C4-2B (cell line): ENCODE data around the gene CPE.

ENCODE experiments used
- H3K27ac ChIP-seq: fragments of 450-650 bp; 2 replicates; pipeline ENCODE4 v1.5.1; 2017
- ZFX ChIP-seq: fragments of 450-650 bp; IDR thresholded peaks from 2 replicates; pipeline ENCODE4 v1.6.1; 2017
- TF ChIP-seq, protein P1 (sequence below): fragments of 450-650 bp; conservative IDR thresholded peaks from 2 replicates; pipeline ENCODE4 v1.5.1; 2017; ENCODE audit warnings: mild to moderate bottlenecking

The CPE gene

DNA sequence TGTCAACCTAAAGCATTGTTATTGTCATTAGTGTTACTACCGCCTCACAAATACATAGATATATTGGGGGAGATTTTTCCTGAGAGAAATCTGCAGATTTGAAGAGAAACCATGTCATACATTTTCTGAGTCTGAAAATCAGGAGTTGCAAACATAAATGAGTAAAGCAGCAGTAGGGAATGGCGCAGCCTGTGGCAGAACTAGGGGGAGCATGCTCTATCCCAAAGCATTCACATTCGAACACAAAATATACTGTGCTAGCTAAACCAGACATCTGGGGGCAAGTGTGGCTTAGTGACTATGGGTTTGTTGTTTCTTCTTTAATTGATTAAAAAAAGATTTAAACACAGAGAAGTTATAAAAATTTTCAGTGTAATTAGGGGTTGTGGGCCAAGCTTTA is 83.2 kb downstream of the CPE start:
- no peak overlapping the region for H3K27ac ChIP-seq
- no peak for TF ChIP-seq ZFX
- TF ChIP-seq, protein P1, sequence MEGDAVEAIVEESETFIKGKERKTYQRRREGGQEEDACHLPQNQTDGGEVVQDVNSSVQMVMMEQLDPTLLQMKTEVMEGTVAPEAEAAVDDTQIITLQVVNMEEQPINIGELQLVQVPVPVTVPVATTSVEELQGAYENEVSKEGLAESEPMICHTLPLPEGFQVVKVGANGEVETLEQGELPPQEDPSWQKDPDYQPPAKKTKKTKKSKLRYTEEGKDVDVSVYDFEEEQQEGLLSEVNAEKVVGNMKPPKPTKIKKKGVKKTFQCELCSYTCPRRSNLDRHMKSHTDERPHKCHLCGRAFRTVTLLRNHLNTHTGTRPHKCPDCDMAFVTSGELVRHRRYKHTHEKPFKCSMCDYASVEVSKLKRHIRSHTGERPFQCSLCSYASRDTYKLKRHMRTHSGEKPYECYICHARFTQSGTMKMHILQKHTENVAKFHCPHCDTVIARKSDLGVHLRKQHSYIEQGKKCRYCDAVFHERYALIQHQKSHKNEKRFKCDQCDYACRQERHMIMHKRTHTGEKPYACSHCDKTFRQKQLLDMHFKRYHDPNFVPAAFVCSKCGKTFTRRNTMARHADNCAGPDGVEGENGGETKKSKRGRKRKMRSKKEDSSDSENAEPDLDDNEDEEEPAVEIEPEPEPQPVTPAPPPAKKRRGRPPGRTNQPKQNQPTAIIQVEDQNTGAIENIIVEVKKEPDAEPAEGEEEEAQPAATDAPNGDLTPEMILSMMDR, result no peak

DNA sequence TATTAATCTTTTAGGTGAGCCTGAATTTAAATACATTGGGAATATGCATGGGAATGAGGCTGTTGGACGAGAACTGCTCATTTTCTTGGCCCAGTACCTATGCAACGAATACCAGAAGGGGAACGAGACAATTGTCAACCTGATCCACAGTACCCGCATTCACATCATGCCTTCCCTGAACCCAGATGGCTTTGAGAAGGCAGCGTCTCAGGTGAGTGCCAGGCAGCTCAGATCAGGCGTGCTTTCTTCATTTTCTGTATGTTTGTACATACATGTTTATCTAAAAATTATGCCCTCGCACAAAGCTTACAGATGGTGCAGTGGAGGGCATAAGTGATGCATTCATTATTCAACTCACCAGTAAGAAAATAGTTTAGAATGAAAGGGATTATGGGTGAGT is 85.6 kb downstream of the CPE start:
- no peak overlapping the region for H3K27ac ChIP-seq
- TF ChIP-seq ZFX, result no peak
- TF ChIP-seq, protein P1, result no peak

DNA sequence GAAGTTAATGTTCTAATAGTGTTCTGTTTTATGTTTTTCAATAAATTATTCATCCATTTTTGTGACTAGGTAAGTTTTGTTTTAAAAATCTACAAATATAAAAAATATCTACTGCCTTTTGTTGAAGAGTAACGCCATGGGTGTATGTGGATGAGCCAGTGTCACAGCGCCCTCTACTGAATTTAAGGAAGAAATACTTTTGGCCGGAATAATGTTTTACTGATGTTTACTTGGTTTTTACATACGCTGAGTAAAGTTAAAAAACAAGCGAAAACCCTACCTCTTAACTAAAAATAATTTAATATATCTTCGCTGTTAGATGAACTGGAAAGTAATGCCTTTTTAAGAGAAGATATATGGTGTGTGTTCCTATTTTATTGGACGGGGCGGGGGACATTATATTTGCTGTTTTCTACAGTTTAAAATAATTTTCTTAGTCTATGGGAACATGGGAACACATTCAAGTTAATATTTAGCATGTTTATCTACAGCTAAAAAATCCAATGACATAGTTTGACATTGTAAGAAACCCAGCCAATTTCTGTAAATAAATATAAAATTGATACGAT is 86.1 kb downstream of the CPE start:
- TF ChIP-seq, protein P1, result peak; percentile 81
- no peak for TF ChIP-seq ZFX
- no peak overlapping the region for H3K27ac ChIP-seq

DNA sequence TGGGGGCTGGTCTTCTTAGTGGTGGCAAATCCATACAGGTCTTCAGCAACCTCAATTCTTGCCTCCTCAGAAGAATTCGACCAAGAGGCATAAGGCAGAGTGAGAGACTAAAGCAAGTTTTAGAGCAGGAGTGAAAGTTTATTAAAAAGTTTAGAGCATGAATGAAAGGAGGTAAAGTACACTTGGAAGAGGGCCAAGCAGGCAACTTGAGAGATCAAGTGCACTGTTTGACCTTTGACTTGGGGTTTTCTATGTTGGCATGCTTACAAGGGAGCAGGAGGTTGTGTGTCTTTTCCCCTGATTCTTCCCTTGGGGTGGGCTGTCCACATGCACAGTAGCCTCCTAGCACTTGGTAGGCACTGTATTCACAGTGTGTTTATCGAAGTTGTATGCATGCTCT is 91.2 kb downstream of the CPE start:
- TF ChIP-seq ZFX, result no peak
- TF ChIP-seq, protein P1, result no peak

DNA sequence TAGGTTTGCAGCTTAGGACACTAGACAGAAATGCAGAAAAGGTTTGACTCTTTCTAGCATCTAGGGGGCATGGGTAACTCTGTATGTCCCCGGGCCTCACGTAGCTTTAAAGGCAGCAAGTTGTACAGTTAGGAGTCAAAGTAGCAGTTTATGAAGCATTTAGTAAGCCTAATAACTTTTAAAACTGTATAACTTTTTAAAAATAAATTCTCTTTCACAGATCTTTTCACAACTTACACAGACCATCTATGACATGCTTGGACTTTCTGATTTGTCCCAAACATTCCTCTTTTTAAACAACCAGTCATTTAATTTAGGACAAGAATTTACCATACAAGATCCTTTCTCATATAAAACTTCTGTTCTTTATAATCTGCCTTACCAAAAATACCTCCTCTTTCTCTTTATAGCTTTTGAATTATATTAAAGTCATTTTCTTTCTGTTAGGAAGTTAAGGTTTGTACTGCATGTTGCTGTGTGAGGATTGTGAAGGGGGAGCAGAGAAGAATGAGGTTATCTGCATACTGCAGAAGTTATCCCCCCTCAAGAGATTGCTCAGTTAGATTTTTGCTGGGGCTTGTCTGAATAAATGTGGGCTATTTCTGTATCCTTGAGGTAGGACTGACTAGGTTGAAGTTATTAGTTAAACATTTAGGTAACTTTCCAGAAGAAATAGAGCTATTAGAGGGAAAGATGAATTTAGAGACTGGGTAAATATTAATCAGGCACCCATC is 94.3 kb downstream of the CPE start:
- no peak for TF ChIP-seq ZFX
- TF ChIP-seq, protein P1, result no peak
- H3K27ac ChIP-seq, result no peak overlapping the region

More for the DNA sequence above, 91.2 kb downstream of the CPE start:
- no peak overlapping the region for H3K27ac ChIP-seq

DNA sequence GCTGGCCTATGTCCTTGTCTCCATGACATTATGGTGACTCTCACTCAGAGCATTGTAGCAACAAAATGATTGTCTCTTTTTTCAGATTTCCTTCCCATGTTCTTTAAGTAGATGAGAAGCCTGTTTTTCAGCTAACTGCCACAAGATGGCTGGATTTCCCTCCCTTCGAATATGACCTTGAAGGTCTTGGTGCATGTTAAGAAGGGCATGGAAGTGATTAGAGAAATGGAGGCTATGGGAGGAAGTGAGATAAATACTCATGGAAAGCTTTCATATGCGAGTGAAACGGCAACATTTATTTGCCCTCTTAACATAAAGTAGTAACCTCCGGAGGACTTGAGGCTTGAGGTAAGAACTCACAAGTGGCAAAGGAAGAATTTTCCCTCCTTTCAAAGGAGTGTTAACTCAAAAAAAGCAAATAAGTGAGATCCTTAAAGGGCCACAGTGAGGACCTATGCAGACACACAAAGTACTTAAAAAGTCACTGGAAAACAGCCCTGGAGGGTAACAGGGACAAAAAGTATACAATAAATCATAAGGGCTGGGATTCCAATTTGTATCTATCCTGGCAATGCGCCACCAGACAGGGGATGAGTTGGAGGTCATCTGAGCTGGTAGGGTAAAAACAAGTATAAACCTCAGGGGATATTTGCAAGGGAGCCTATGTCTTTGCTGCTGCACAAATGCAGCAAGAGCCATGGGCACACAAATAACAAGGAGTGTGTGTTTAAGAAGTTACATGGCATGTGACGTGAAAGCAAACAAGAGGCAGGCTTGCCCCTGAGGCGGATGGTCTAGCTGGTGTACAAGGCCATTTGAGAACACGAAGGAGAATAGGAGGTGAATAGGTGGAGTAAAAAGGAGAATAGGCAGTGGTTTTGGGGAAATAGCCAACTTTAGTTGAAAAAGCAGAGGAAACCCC is 96.2 kb downstream of the CPE start:
- TF ChIP-seq, protein P1, result no peak
- no peak for TF ChIP-seq ZFX
- H3K27ac ChIP-seq, result no peak overlapping the region

DNA sequence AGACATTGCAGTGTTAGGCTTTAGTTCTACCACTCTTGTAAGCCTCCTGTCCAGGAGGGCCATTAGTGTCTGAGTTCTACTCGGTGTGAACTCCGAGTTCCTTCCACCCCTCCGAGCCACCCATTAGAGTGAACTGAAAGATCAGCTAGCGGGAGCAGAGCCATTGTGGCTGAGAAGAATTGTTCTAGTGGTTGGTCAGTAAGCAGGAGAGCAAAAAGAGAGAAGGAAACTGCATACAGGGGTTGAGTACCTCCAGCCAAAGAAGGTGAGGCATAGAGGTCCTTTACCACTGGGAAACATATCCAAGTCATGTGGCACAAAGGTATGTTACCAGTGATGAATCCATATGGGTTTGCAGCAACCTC is 96.9 kb downstream of the CPE start:
- TF ChIP-seq ZFX, result no peak
- TF ChIP-seq, protein P1, result no peak

More for the DNA sequence above, 96.9 kb downstream of the CPE start:
- H3K27ac ChIP-seq, result no peak overlapping the region
